Activated naive CD4-positive, alpha-beta T cell (primary cell): Measurements from ENCODE around the gene TBK1.

Experiments used
- DNase-seq, 4 experiments: peaks; one replicate each; lab custom pipeline; 2025; lab: John Stamatoyannopoulos, UW

Gene TBK1

DNA sequence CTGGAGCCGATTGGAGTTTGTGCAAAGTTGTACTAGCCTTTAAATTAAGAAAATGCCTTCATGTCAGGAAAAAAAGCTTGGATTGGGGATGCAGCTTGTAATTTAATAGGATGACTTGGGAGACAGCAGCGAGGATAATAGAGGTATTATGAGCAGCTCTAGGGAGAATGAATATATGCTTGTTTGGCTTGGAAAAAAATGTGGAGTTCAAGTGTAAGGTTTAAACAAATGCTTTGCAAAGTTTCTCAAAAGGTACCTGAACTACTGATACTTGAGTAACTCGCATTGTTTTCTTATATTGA is 93.1 kb downstream of the TBK1 start:
- DNase-seq, result no peak

GRCh38 chr12:64549108-64549507 is 97.2 kb downstream of the TBK1 start:
- no peak for DNase-seq

DNA sequence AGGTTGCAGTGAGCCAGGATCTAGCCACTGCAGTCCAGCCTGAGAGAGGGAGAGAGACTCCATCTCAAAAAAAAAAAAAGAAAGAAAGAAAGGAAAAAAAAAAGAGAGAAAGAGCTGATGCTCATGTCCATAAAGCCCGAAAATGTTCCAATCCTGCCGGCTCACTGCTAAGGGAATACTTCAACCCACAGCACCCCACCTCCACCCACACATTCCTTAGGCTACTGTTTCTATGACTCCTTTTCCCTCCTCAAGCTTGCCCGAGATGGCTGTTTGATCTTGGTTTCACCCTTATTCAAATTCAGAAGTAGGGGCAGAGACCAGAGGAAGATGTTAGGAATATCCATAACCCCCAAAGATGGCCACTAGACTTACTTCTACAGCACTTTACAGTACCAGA is 98.8 kb downstream of the TBK1 start:
- no peak for DNase-seq

GRCh38 chr12:64551676-64552075 is 99.8 kb downstream of the TBK1 start:
- no peak for DNase-seq
